ENCODE measurements around the gene PIRT. TPM values are rescaled to one million over a fixed set of nuclear protein-coding genes. Genes with fewer than 3 reads are reported as not detected.

Gene PIRT
- not detected for total RNA-seq (2013)
- not detected for polyA plus RNA-seq
- polyA minus RNA-seq = not detected in 2 replicates
- 0 to 0.23 (median 0) reads per million in 11 experiments for total RNA-seq

DNA sequence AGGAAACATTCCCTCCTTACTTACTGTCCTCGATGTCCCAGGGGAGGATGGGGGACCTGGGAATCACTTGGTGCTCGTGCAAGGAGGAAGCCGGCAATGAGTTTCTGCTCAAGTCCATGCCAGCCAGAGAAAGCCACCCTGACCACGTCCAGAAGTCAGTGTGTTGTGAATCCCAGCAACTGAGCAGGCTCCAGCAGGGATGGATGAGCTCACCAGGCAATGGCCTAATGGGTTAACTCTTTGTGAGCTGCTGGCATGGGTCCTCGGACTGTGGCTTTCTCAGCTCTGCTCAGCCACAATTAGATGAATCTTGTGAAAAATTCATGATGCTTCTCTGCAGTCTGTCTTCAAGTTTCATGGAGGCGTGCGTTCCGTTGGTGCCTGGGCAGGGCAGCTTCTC lies at the start of gene PIRT:
Gene PIRT (minus strand): TSS at position 167 of the 400 bp plus-strand sequence. CDS start 12,442 bp downstream, outside the sequence.
- H3K4me3 Mint-ChIP-seq = no peak within 1 kb of the TSS

DNA sequence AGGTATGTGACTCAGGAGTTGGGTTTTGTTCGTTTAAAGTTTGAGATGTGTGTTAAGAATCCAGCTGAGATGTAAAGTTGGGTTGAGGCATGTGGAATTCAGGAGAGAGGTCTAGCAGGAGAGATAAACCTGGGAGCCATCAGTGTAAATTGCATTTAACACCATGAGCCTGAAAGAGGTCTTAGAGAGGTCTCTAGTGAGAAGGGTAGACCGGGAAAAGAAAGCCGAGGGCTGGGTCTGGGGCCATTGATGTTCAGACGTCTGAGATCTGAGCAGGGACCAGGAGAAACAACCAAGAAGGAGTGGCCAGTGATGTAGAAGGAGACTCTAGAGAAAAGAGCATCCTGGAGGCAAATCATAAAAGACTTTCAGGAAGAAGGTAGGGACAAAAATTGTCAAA lies 44.1 kb upstream of the PIRT start:
- Histone ChIP-seq H4K20me1 (ENCODE audit: insufficient read depth, low read length) (no peaks in the 10 kb centered on the region), H3K9ac (ENCODE audit: insufficient read depth, low read length, poor library complexity, severe bottlenecking) (no peak overlapping the region), H3K36me3 (replicated peaks in 1 of 2; ENCODE audit: control insufficient read depth in 1 of 2, insufficient read depth in 2 of 2, low read length in 2 of 2) (no peaks in the 10 kb centered on the region), H3K27me3 (ENCODE audit: control insufficient read depth in 2 of 2, insufficient read depth in 2 of 2, low read length in 2 of 2) (no peaks in the 10 kb centered on the region), H3K79me2 (ENCODE audit: insufficient read depth, low read length) (no peaks in the 10 kb centered on the region), H3K27ac (ENCODE audit: low read depth in 1 of 2, low read length in 2 of 2) (no peak overlapping the region), H3K4me2 (replicated peaks; ENCODE audit: extremely low read depth, low read length, poor library complexity, severe bottlenecking) (no peak overlapping the region), H3K4me1 (ENCODE audit: control insufficient read depth in 1 of 2, insufficient read depth in 2 of 2, low read length in 2 of 2) (no peaks in the 10 kb centered on the region), H2AFZ (ENCODE audit: insufficient read depth, low read depth, low read length, poor library complexity, severe bottlenecking) (no peak overlapping the region), H3K4me3 (replicated peaks in 1 of 3; ENCODE audit: low read depth in 2 of 3, low read length in 3 of 3) (no peak overlapping the region), H3K9me3 (replicated peaks in 1 of 2; ENCODE audit: control insufficient read depth in 1 of 2, insufficient read depth in 1 of 2, low read length in 2 of 2) (no peaks in the 10 kb centered on the region)
- 42% methylated on average over 4 of the region's 4 CpGs for WGBS (ENCODE audit: insufficient coverage)
- H3K4me1 Mint-ChIP-seq = peaks cover 4% of the 10 kb centered on the region
- TF ChIP-seq CTCF (IDR thresholded peaks at IDR 0.05) = no peak
- H3K36me3 Mint-ChIP-seq = no peaks in the 10 kb centered on the region
- no peak for DNase-seq
- intact Hi-C loops (cut with micrococcal nuclease) = no loop called here
- peaks cover 0 to 5% (median 4%) of the 10 kb centered on the region in 3 donors for H3K27me3 Mint-ChIP-seq (ENCODE audit: low read depth in 3 of 3)
- H3K27ac Mint-ChIP-seq = no peak overlapping the region
- no peaks in the 10 kb centered on the region for H3K9me3 Mint-ChIP-seq
- H3K4me3 Mint-ChIP-seq = no peak overlapping the region

More for the DNA sequence above, at the start of gene PIRT:
- Histone ChIP-seq H3K9ac (ENCODE audit: insufficient read depth, low read length, poor library complexity, severe bottlenecking) (no peak within 1 kb of the TSS), H3K79me2 (ENCODE audit: insufficient read depth, low read length) (no peaks in the 10 kb centered on the region), H2AFZ (ENCODE audit: insufficient read depth, low read depth, low read length, poor library complexity, severe bottlenecking) (no peak within 1 kb of the TSS), H3K27ac (ENCODE audit: low read depth in 1 of 2, low read length in 2 of 2) (no peak within 1 kb of the TSS), H3K4me1 (ENCODE audit: control insufficient read depth in 1 of 2, insufficient read depth in 2 of 2, low read length in 2 of 2) (no peaks in the 10 kb centered on the region), H3K9me3 (replicated peaks in 1 of 2; ENCODE audit: control insufficient read depth in 1 of 2, insufficient read depth in 1 of 2, low read length in 2 of 2) (no peaks in the 10 kb centered on the region), H3K36me3 (replicated peaks in 1 of 2; ENCODE audit: control insufficient read depth in 1 of 2, insufficient read depth in 2 of 2, low read length in 2 of 2) (no peaks in the 10 kb centered on the region), H3K4me3 (replicated peaks in 1 of 3; ENCODE audit: low read depth in 2 of 3, low read length in 3 of 3) (no peak within 1 kb of the TSS), H3K27me3 (ENCODE audit: control insufficient read depth in 2 of 2, insufficient read depth in 2 of 2, low read length in 2 of 2) (no peaks in the 10 kb centered on the region), H3K4me2 (replicated peaks; ENCODE audit: extremely low read depth, low read length, poor library complexity, severe bottlenecking) (no peak within 1 kb of the TSS), H4K20me1 (ENCODE audit: insufficient read depth, low read length) (no peaks in the 10 kb centered on the region)
- intact Hi-C loops (cut with micrococcal nuclease) = no loop called here
- no peak for TF ChIP-seq CTCF (IDR thresholded peaks at IDR 0.05)
- Mint-ChIP-seq H3K27ac (peak within 1 kb of the TSS in 1 of 7 donors; percentile 58), H3K4me1 (no peaks in the 10 kb centered on the region), H3K27me3 (ENCODE audit: low read depth in 3 of 3) (peaks cover 0 to 5% (median 2%) of the 10 kb centered on the region in 3 donors), H3K9me3 (no peaks in the 10 kb centered on the region), H3K36me3 (no peaks in the 10 kb centered on the region)
- 85% methylated on average over 8 of the region's 8 CpGs for WGBS (ENCODE audit: insufficient coverage)
- no peak for DNase-seq

All from CD14-positive monocyte (primary cell).